ENCODE measurements around the gene NTRK3. TPM values are rescaled to one million over a fixed set of nuclear protein-coding genes. Genes with fewer than 3 reads are reported as not detected.

The NTRK3 gene
- total RNA-seq, 1 experiment from 2014 or later, result not detected

DNA sequence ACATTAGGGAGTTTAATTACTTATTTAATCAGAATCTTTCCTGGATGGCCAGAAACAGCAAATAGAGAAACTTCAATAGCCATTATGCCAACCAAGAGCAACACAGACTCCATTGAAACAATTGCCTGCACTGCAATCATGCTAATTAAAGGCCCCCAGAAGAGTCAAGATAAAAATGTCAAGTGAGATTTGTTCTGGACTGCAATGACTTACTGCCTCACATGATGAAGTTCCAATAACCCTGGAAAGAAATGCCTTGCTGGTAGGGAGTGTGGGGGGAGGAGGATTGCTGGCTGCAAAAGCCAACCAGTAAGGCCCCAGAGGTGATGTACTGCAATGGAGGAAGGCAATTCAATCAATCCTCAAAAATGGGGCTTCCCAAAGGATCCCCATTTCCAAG, 257.9 kb downstream of the NTRK3 start:
- Mint-ChIP-seq H3K36me3 (ENCODE audit: insufficient read depth, unreplicated experiment) (no peaks in the 10 kb centered on the region), H3K9me3 (ENCODE audit: unreplicated experiment) (peaks cover 21% of the 10 kb centered on the region), H3K27ac (ENCODE audit: low read depth, unreplicated experiment) (no peak overlapping the region), H3K4me1 (ENCODE audit: insufficient read depth, unreplicated experiment) (no peaks in the 10 kb centered on the region), H3K4me3 (ENCODE audit: unreplicated experiment) (no peak overlapping the region), H3K27me3 (ENCODE audit: insufficient read depth, unreplicated experiment) (no peaks in the 10 kb centered on the region)
- no peak for DNase-seq (ENCODE audit: unreplicated experiment)
- intact Hi-C loops (cut with micrococcal nuclease), result no loop called here
- TF ChIP-seq, protein P1, sequence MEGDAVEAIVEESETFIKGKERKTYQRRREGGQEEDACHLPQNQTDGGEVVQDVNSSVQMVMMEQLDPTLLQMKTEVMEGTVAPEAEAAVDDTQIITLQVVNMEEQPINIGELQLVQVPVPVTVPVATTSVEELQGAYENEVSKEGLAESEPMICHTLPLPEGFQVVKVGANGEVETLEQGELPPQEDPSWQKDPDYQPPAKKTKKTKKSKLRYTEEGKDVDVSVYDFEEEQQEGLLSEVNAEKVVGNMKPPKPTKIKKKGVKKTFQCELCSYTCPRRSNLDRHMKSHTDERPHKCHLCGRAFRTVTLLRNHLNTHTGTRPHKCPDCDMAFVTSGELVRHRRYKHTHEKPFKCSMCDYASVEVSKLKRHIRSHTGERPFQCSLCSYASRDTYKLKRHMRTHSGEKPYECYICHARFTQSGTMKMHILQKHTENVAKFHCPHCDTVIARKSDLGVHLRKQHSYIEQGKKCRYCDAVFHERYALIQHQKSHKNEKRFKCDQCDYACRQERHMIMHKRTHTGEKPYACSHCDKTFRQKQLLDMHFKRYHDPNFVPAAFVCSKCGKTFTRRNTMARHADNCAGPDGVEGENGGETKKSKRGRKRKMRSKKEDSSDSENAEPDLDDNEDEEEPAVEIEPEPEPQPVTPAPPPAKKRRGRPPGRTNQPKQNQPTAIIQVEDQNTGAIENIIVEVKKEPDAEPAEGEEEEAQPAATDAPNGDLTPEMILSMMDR (IDR thresholded peaks at IDR 0.05; ENCODE audit: unreplicated experiment), result no peak
- POLR2A ChIA-PET, result no interaction called here
- CTCF ChIA-PET, result no interaction called here
- no TSS peak for BruUV-seq (replicated peaks)

DNA sequence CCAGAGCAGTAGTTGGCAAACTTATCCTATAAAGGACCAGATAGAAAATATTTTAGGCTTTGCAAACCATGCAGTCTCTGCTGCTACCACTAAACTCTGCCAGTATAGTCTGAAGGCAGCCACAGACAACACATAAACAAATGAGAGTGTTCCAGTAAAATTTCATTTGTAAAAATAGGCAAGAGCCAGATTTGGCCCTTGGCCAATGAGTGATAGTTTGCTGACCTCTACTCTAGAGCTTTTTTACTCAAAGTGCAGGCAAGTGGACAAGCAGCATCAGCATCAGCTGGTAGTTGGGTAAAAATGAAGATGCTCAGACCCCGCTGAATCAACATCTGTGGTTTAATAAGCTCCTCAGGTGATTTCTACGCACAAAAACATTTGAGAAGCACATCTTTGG, 269.8 kb downstream of the NTRK3 start:
- Mint-ChIP-seq H3K9me3 (ENCODE audit: unreplicated experiment) (peaks cover 20% of the 10 kb centered on the region), H3K27me3 (ENCODE audit: insufficient read depth, unreplicated experiment) (no peaks in the 10 kb centered on the region), H3K27ac (ENCODE audit: low read depth, unreplicated experiment) (no peak overlapping the region), H3K4me3 (ENCODE audit: unreplicated experiment) (no peak overlapping the region), H3K36me3 (ENCODE audit: insufficient read depth, unreplicated experiment) (no peaks in the 10 kb centered on the region), H3K4me1 (ENCODE audit: insufficient read depth, unreplicated experiment) (no peaks in the 10 kb centered on the region)
- TF ChIP-seq, protein P1 (IDR thresholded peaks at IDR 0.05; ENCODE audit: unreplicated experiment), result no peak
- intact Hi-C loops (cut with micrococcal nuclease), result no loop called here
- BruUV-seq (replicated peaks), result no TSS peak
- DNase-seq (ENCODE audit: unreplicated experiment), result no peak
- POLR2A ChIA-PET, result no interaction called here
- CTCF ChIA-PET, result no interaction called here

DNA sequence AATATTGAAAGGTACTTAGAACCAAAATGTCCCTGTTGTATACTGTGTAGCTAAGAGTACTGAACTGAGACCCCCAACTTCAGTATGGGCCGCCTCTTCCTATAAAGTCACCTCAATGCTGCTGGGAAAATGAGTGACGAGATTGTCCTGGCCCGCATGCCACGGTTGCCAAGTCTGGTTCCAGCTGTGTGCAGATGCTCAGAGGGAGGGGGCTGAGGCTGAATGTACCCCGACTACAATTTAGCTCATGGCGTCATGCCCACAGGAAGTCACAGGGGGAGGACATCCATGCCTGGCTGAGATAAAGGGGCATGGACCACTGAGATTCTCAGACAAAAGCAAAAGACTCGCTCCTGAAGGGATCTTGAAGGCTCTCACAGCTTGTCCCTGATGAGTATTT, 271.1 kb downstream of the NTRK3 start:
- no peak overlapping the region for H3K4me3 Mint-ChIP-seq (ENCODE audit: unreplicated experiment)
- ChIA-PET POLR2A (no interaction called here), CTCF (no interaction called here)
- TF ChIP-seq, protein P1 (IDR thresholded peaks at IDR 0.05; ENCODE audit: unreplicated experiment), result no peak
- no peaks in the 10 kb centered on the region for H3K4me1 Mint-ChIP-seq (ENCODE audit: insufficient read depth, unreplicated experiment)
- peaks cover 20% of the 10 kb centered on the region for H3K9me3 Mint-ChIP-seq (ENCODE audit: unreplicated experiment)
- H3K36me3 Mint-ChIP-seq (ENCODE audit: insufficient read depth, unreplicated experiment), result no peaks in the 10 kb centered on the region
- intact Hi-C loops (cut with micrococcal nuclease), result no loop called here
- BruUV-seq (replicated peaks), result no TSS peak
- H3K27ac Mint-ChIP-seq (ENCODE audit: low read depth, unreplicated experiment), result no peak overlapping the region
- H3K27me3 Mint-ChIP-seq (ENCODE audit: insufficient read depth, unreplicated experiment), result no peaks in the 10 kb centered on the region
- no peak for DNase-seq (ENCODE audit: unreplicated experiment)

DNA sequence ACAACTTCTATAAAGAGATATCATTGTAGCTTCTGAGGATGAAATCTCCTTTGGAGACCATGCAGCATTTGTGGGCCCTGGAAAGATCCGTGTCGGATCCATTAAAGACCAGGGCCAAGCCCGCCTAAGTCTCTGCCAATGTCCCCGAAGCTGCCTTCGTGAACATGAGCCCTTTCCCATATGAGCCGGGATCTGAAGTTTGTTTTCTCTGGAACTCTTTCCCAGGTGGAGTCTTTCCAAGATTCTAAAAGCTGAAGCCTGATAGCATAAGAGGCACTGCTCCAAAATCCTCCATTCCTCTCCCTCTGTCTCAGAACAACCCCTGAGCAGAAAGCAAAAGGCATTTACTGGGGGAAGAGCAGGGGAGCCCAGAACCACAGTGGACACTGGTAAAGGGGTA, 274.6 kb downstream of the NTRK3 start:
- no peak overlapping the region for H3K4me3 Mint-ChIP-seq (ENCODE audit: unreplicated experiment)
- TF ChIP-seq, protein P1 (IDR thresholded peaks at IDR 0.05; ENCODE audit: unreplicated experiment), result no peak
- no peak overlapping the region for H3K27ac Mint-ChIP-seq (ENCODE audit: low read depth, unreplicated experiment)
- no TSS peak for BruUV-seq (replicated peaks)
- no peaks in the 10 kb centered on the region for H3K36me3 Mint-ChIP-seq (ENCODE audit: insufficient read depth, unreplicated experiment)
- CTCF ChIA-PET, result interaction anchor here (0.5 to 0.7 kb wide), 2 partner anchors 20 to 379 kb away, joined by 3 read pairs; no protein-coding TSS in a partner anchor
- POLR2A ChIA-PET, result no interaction called here
- no peaks in the 10 kb centered on the region for H3K27me3 Mint-ChIP-seq (ENCODE audit: insufficient read depth, unreplicated experiment)
- no peak for DNase-seq (ENCODE audit: unreplicated experiment)
- intact Hi-C loops (cut with micrococcal nuclease), result no loop called here
- H3K9me3 Mint-ChIP-seq (ENCODE audit: unreplicated experiment), result peaks cover 48% of the 10 kb centered on the region
- H3K4me1 Mint-ChIP-seq (ENCODE audit: insufficient read depth, unreplicated experiment), result no peaks in the 10 kb centered on the region

Measured in MCF 10A (cell line).